Activated CD4-positive, alpha-beta T cell treated with anti-CD3 and anti-CD28 coated beads for 1 hour (primary cell): ENCODE results near the gene ARHGAP30.
"Not testable (repeated sequence)": the region's sequence is repeated elsewhere in the genome, so short reads cannot be mapped to it uniquely, and the experiment has no call there.

Source experiments
- DNase-seq: peaks from one replicate; pipeline ENCODE4 v3.0.0-alpha.2; 2020

ARHGAP30 gene

DNA sequence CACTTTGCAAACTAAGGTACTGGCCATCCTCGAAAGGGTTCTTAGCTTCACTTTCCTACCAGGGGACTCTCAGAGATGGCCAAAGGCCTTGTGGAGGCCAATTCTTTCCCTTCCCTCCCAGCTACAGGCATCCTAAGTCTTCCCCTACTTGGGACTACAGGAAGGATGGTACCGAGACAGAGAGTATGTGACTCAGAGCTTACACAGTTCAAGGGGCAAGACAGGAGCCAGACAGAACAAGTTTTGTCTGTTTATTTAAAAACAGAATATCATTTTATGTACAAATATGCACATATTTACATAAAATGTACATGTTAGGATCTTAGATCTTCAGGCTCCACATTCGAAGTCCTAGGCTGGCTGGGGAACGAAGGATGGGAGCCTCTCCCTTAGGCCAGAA lies 1.1 kb upstream of the ARHGAP30 start:
- no peak for DNase-seq

GRCh38 chr1:161069241-161069640 lies 450 bp downstream of the ARHGAP30 start:
- DNase-seq, result no peak

DNA sequence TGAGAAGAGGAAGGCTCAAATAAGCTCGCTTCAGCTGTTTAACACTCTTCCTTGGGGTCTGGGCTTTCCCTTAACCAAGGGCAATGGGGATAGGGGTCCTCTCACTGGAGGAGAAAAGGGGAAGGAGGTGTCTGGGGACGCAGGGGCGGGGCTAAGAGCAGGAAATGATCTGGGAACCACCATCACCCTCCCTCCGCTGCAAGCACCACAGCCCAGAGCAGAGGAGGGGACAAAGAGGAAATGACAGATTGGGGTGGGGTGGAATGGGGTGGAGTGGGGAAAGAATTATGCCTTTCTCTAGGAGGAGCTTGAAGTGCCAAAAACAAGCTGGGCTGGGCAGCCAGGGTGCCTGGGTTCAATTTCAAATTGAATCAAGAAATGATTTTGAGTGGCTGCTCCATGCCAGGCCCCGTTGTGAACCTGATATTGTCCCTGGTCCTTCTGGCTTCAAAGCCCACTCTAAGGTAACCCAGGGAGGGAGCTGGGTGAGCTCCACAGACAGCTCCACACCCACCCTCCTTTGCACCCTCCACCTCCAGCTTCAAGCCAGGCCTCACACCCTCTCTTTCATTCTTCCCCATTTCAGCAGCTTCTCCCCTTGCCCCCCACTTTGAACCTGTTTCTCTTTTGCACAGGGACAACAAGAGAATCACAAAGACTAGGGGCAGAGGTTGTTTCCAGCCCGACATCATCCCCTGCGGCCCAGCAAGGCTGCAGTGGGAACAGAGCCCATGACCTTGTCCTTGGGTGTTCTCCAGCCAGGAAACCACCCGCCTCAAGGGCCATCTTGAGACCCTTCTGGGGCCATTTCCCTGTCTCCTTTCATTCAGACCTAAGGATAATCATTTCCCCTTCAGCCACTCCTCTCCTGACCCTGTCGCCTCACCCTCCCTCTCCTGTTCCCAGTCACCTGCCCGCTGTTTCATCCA lies 1.1 kb downstream of the ARHGAP30 start:
- DNase-seq, result peak; percentile 67

- DNase-seq, result no peak
Measured at GRCh38 chr1:161066694-161067093, 3.0 kb downstream of the ARHGAP30 start.

- DNase-seq, result not testable (repeated sequence)
Measured at GRCh38 chr1:161065681-161066080, 4.0 kb downstream of the ARHGAP30 start.

GRCh38 chr1:161063936-161064335 lies 5.8 kb downstream of the ARHGAP30 start:
- DNase-seq, result not testable (repeated sequence)

DNA sequence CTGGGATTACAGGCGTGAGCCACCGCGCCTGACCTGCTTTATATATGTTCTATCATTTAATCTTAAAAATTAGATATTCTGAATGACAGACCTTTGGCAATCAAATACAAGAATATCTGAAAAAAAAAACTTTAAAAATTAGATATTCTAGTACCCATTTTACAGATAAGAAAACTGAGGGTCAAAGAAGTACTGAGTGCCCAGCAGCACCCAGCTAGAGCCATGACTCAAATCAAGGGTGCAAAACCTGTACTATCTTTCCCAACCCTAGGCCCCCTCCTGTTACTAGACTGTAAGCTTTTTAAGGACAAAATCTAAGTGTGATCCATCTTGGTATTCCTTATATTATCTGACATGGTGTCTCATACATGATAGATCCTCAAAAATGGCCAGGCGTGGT lies 8.3 kb downstream of the ARHGAP30 start:
- no peak for DNase-seq

DNA sequence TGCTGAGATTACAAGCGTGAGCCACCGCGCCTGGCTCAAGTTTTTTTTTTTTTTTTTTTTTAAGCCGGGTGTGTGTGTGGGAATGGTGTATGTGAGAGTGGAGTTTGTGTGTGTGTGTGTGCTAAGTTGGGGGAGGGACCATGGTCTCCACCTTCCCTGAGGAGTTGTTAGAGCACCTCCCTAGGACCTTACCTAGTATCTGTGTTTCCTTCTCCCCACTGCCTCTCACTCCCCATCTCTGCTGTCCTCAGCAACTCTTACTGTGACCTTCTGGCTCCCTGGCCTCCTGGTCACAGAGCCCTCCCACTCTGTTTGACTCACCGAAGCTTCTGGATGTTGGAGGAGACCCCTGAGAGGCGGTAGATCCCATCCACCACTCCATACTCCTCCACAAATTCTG lies 10.4 kb downstream of the ARHGAP30 start:
- no peak for DNase-seq

DNA sequence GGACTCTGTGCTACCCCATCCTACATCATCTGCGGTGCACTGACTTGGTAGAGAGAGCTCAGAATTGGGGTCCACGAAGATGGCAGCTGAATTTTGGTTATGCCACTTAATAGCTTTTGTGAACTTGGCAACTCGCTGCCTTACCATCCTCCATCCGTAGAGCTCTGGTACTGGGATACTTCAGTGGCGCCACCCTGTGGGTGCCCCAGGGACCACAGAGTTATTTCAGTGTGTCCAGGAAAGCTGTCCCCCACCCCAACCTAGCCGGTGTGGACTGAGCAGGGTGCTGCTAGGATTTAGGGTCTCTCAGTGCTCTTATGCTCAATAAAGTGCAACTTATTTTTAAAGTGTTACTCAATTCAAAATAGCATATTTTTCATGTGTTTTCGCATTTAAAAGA lies 14.9 kb downstream of the ARHGAP30 start:
- DNase-seq, result no peak

DNA sequence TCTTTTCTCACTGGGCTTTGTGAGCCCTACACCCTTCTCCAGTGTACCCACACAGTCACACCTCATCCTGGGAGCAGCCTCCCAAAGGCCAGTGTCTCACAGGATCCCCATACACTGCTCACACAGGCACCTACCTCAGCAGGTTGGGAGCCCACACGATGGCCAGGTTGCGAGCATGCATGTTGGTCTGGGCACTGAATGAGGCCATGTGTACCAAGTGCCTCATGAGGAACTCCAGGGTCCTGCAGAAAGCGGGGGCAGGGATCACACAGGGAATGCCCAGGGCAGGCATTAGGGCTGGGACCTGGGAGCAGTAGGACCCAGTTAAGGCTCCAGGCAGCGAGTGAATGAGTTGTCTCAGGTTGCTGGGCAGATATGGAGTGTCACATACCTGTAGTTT lies 15.5 kb downstream of the ARHGAP30 start:
- no peak for DNase-seq

DNA sequence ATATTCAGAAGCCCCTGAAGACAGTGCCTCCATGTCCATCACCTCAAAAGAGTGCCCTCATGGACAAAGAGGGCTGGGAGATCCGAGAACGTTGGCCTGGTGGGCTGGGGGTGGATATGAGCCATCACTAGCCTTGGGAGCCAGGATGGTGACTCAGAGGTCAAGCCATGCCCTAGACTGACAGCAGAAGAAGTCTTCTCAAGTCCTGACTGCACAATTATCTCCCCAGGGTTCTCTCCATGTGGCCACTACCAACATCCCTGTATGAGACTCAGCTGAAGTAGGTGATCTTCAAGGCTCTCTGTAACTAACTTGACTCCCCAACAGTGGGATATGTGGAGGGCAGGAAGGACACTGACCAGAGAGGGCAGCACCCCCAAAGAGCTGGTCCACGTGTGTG lies 16.8 kb downstream of the ARHGAP30 start:
- no peak for DNase-seq

DNA sequence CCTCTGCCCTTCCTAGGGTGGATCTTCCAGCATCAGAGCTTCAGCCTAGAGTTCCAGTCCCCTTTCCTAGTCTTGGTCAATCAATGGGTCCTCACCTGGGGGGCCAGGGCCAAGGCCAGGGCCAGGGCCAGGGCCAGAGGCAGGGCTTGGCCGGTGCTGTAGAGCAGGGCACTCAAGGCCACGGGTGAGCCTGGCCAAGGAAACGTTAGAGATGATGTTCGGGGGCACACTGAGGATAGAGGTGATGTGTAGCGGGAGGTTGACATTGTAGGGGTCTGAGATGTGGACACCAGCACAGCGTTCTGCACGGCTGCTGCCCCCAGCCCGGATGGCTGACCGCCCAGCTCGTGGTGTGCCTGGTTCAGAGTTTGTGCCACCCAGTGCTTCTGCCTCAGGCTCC lies 18.5 kb downstream of the ARHGAP30 start:
- DNase-seq, result no peak

- DNase-seq, result no peak
Measured at GRCh38 chr1:161048949-161049722, 20.6 kb downstream of the ARHGAP30 start.

- DNase-seq, result no peak
Measured at GRCh38 chr1:161047436-161048420, 22.0 kb downstream of the ARHGAP30 start.

GRCh38 chr1:161046605-161047228 lies 23.0 kb downstream of the ARHGAP30 start:
- DNase-seq, result no peak

DNA sequence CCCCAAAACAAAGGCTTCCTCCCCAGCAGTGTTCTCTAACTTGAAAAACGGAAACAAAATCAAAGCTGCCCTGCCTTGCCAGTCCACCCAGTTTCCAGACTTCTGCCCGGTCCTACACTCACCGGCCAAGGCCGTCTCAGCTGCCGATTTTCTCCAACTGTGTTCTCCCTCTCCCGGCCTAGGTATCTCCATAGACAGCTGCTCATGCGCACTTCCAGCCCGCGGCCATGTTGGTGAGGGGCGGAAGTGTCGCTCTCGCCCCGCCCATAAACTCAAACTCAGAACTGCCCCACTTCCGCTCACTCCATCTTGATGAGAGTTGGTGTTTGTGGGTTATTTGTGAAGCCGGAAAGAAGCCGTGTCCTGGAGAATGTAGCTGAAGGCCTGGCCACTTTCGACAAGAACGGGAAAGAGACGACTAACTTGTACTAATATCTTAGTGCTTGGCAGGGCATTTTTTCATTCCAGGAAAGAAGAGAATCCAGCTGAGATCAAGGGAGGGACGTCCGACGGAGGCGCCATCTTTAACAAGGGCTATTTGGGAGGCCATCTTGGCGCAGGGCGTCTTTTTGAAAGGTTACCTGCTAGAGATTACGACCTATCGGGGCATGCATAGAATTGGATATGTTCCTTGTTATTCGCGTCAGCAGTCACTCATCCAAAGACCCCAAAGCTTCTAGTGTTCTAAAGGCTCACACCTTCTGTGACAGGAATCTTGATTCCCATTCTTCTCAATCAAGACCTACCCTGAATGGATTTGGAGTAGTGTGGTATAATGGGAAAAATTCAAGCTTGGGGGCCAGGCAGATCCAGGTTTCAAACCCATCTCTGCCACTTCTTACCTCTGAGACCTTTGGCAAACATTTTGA lies 23.7 kb downstream of the ARHGAP30 start, which contains the start of gene USF1:
Gene USF1, minus strand, starts transcription at position 242 of the 869 bp plus-strand sequence. CDS start 2,702 bp downstream, outside the sequence.
- DNase-seq, result peak; percentile 89

GRCh38 chr1:161044908-161045735 lies 24.6 kb downstream of the ARHGAP30 start:
- DNase-seq, result peak; percentile 41

- no peak for DNase-seq
Measured at GRCh38 chr1:161044535-161044907, 25.2 kb downstream of the ARHGAP30 start.

DNA sequence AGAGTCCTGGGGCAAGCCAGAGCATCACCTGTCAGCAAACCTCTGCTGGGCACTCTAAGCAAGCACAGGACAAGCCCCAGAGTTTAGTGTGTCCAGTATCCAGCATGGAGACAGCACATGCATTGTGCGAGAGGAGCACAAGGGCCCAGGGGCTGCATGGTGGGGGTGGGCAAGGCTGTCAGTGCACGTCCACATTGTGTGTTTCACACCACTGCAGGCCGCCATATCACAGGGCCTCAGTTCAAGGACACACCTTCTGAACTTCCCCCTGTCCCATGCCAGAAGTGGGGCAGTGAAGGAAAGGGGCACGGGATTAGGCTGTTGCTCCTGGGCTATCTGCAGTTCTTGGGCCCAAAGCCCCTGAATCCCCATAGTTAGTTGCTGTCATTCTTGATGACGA lies 30.1 kb downstream of the ARHGAP30 start:
- DNase-seq, result no peak

- DNase-seq, result no peak
Measured at GRCh38 chr1:161039154-161039545, 30.5 kb downstream of the ARHGAP30 start.
